HepG2 (cell line): Measurements from ENCODE around the gene CAPN9. TPM values are rescaled to one million over a fixed set of nuclear protein-coding genes. Genes with fewer than 3 reads are reported as not detected.

ENCODE experiments used
- ATAC-seq: fragments of 200-7000 bp; cut with Tn5 transposase; 3 replicates; pipeline ENCODE4 v1.9.1; 2020; ENCODE audit warnings: mild to moderate bottlenecking, moderate library complexity
- BruUV-seq: library from RNA; stranded (reverse); fragments of 400-500 nt; replicated peaks from 2 replicates; lab custom pipeline; 2021; lab: Mats Ljungman, UMichigan
- CTCF ChIA-PET: fragments of 300-600 bp; formaldehyde crosslinking; extraction: SDS; loops from one replicate; lab custom pipeline; 2021; ENCODE audit warnings: low total read pairs, inconsistent platforms, low intra/inter-chr PET ratio; lab: Yijun Ruan, JAX
- POLR2A ChIA-PET: fragments of 350-600 bp; sonication (Branson Sonifier 250); formaldehyde crosslinking; loops from one replicate; lab custom pipeline; 2020; ENCODE audit warnings: antibody characterized with exemption, inconsistent platforms; lab: Yijun Ruan, JAX
- DNase-seq: peaks from one replicate; pipeline ENCODE4 v3.0.0-alpha.2; 2015; ENCODE audit warnings: low spot score
- FAIRE-seq: peaks from 3 replicates; lab custom pipeline; 2011; peaks lifted over from hg19 to GRCh38; lab: Jason Lieb, UNC
- H2AFZ ChIP-seq: one replicate; pipeline ENCODE4 v1.6.1; 2011; ENCODE audit warnings: low read length, inconsistent platforms
- H3K27ac ChIP-seq: fragments of 300-600 bp; 3 replicates; pipeline ENCODE4 v1.8.0; 2011; ENCODE audit warnings: mixed run types, mild to moderate bottlenecking, mixed read lengths, low read length, inconsistent platforms; ENCODE audit not compliant: insufficient read depth; ENCODE audit errors: extremely low read length
- H3K27me3 ChIP-seq, 2 experiments: fragments of 200-600 bp in 1 of 2; 2 replicates in 1 of 2; 3 replicates in 1 of 2; pipeline versions ENCODE4 v1.6.0 to v1.8.0; 2011; ENCODE audit warnings: low read length in 2 of 2, mild to moderate bottlenecking in 2 of 2, moderate library complexity in 2 of 2, inconsistent platforms in 1 of 2; ENCODE audit not compliant: insufficient read depth in 2 of 2, control insufficient read depth in 1 of 2
- H3K36me3 ChIP-seq, 2 experiments: fragments of 200-600 bp in 1 of 2; replicated peaks in 1 of 2; 2 replicates in 1 of 2; 3 replicates in 1 of 2; pipeline versions ENCODE4 v1.5.1 to v1.8.0; 2011; ENCODE audit warnings: low read length in 2 of 2, inconsistent platforms in 1 of 2; ENCODE audit not compliant: insufficient read depth in 2 of 2, control insufficient read depth in 1 of 2
- H3K4me1 ChIP-seq: 2 replicates; pipeline ENCODE4 v1.5.1; 2012; ENCODE audit warnings: low read length, inconsistent platforms; ENCODE audit not compliant: insufficient read depth
- H3K4me2 ChIP-seq: 2 replicates; pipeline ENCODE4 v1.6.0; 2011; ENCODE audit warnings: low read depth, low read length, inconsistent platforms
- H3K4me3 ChIP-seq, 3 experiments: fragments of 200-600 bp in 1 of 3; sonication (generic), shearing (Covaris generic) in 1 of 3; replicated peaks in 1 of 3; 2 replicates each; pipeline ENCODE4 v1.5.1; 2011 to 2016; ENCODE audit warnings: low read length in 3 of 3, inconsistent platforms in 2 of 3, low read depth in 2 of 3, mild to moderate bottlenecking in 2 of 3, control low read depth in 1 of 3, mixed read lengths in 1 of 3; ENCODE audit not compliant: insufficient read depth in 1 of 3
- H3K79me2 ChIP-seq: one replicate; pipeline ENCODE4 v1.6.1; 2011; ENCODE audit warnings: low read length, inconsistent platforms; ENCODE audit not compliant: insufficient read depth
- H3K9ac ChIP-seq: 2 replicates; pipeline ENCODE4 v1.6.0; 2011; ENCODE audit warnings: mild to moderate bottlenecking, low read depth, low read length, inconsistent platforms; ENCODE audit not compliant: insufficient read depth
- H3K9me3 ChIP-seq: 2 replicates; pipeline ENCODE4 v1.5.1; 2012; ENCODE audit warnings: mild to moderate bottlenecking, low read length
- H4K20me1 ChIP-seq: 2 replicates; pipeline ENCODE4 v1.6.0; 2011; ENCODE audit warnings: inconsistent platforms, mild to moderate bottlenecking, low read length, moderate library complexity; ENCODE audit not compliant: insufficient read depth
- GATA4 ChIP-seq: sonication (generic); IDR thresholded peaks from 2 replicates; pipeline ENCODE4 v1.6.1; 2016; ENCODE audit warnings: antibody characterized with exemption, low read depth, borderline replicate concordance
- IRX3 ChIP-seq: sonication (generic); formaldehyde crosslinking; IDR thresholded peaks from 2 replicates; pipeline ENCODE4 v1.8.1; 2023; ENCODE audit warnings: mild to moderate bottlenecking, low read depth, missing genetic modification reagents, borderline replicate concordance
- RFX5 ChIP-seq: IDR thresholded peaks from 2 replicates; pipeline ENCODE4 v1.6.1; 2011; ENCODE audit warnings: low read depth, low read length, improper control_type of control experiment
- SOX13 ChIP-seq, 3 experiments: fragments of 450-650 bp in 1 of 3; sonication (generic) in 1 of 3; formaldehyde crosslinking in 1 of 3; IDR thresholded peaks in 2 of 3; conservative IDR thresholded peaks in 1 of 3; 2 replicates each; pipeline versions ENCODE4 v1.5.0 to v1.6.1; 2016 to 2020; ENCODE audit warnings: antibody characterized with exemption in 1 of 3, mild to moderate bottlenecking in 1 of 3, missing compliant biosample characterization in 1 of 3, missing genetic modification reagents in 1 of 3, moderate library complexity in 1 of 3
- STAT6 ChIP-seq: sonication (generic); formaldehyde crosslinking; IDR thresholded peaks from 2 replicates; pipeline ENCODE4 v1.4.0; 2020; ENCODE audit warnings: missing genetic modification reagents, mild to moderate bottlenecking, borderline replicate concordance
- TCF7 ChIP-seq: sonication (generic); IDR thresholded peaks from 2 replicates; pipeline ENCODE4 v1.6.1; 2016; ENCODE audit warnings: antibody characterized with exemption, low read depth
- XRCC5 ChIP-seq: fragments of 200-400 bp; formaldehyde crosslinking; optimal IDR thresholded peaks from 2 replicates; pipeline ENCODE3; 2017; ENCODE audit warnings: mild to moderate bottlenecking, low read length
- ZNF468 ChIP-seq: sonication (generic); formaldehyde crosslinking; IDR thresholded peaks from 2 replicates; pipeline ENCODE4 v1.8.0; 2022; ENCODE audit warnings: mild to moderate bottlenecking, moderate library complexity, missing genetic modification reagents
- WGBS: methylation state at CpG from one replicate; pipeline ENCODE4 v1.1.6; 2017; ENCODE audit warnings: low lambda C conversion rate; 5-methylcytosine and 5-hydroxymethylcytosine counted together
- in situ Hi-C: cut with HindIII; loops from 2 replicates; pipeline ENCODE4 v1.10.0; 2017; ENCODE audit warnings: low pct_unique_long_range_greater_than_20kb; ENCODE audit not compliant: extremely low pct_ligation_motif_present
- intact Hi-C: fragments of 100-400 bp; cut with micrococcal nuclease; formaldehyde crosslinking; loops from one replicate; pipeline ENCODE4 v1.10.0; 2022; ENCODE audit not compliant: unreplicated experiment
- polyA plus RNA-seq, 8 experiments: library from polyadenylated mRNA; depleted of rRNA in 3 of 8; stranded (reverse) in 7 of 8; unstranded in 1 of 8; fragments of >200 nt; fragmentation: Illumina TruSeq in 4 of 8; extraction: Trizol in 4 of 8; gene quantifications; 2 replicates each; pipeline versions ENCODE4 v1.2.1 to v1.2.3, GENCODE V29; 2011 to 2016; ENCODE audit warnings: low read depth in 4 of 8, missing spikeins in 1 of 8, mixed read lengths in 1 of 8; ENCODE audit not compliant: insufficient read depth in 1 of 8
- total RNA-seq, 5 experiments: library from RNA; depleted of rRNA; stranded (reverse); fragments of >200 nt; fragmentation: Illumina TruSeq; extraction: Trizol; gene quantifications; 2 replicates each; pipeline ENCODE4 v1.2.3, GENCODE V29; 2016; ENCODE audit warnings: low read depth in 1 of 5

CAPN9 gene
- total and polyA plus RNA-seq, 2 of the 13 experiments (the other 11 are each of a cell fraction or from before 2014, with no cell fraction given) = 0.04 to 0.31 TPM

- no peak for TF ChIP-seq ZNF468 (CRISPR knock-in tag)
- TF ChIP-seq XRCC5 = no peak
- TF ChIP-seq TCF7 = no peak
- peak; percentile 68 for TF ChIP-seq RFX5
- no peak for TF ChIP-seq STAT6 (CRISPR knock-in tag)
- TF ChIP-seq SOX13 (IDR thresholded peaks at IDR 0.05) = no peak
- TF ChIP-seq SOX13 (CRISPR knock-in tag; conservative IDR thresholded peaks at IDR 0.05 in 1 of 2, IDR thresholded peaks at IDR 0.05 in 1 of 2) = peak in 1 of 2 experiments; percentile 19; a peak in 1 of 4 replicates
- no peak for TF ChIP-seq GATA4
- no peak for TF ChIP-seq IRX3
- Histone ChIP-seq H3K9ac (no peak overlapping the region), H3K4me3 (no peak overlapping the region), H4K20me1 (no peaks in the 10 kb centered on the region), H3K4me1 (peaks cover 56% of the 10 kb centered on the region), H2AFZ (no peak overlapping the region), H3K27ac (peak overlapping the region; percentile 23), H3K27me3 (peaks cover 0 to 3% of the 10 kb centered on the region in 2 experiments; a peak in 2 of 5 replicates), H3K36me3 (no peaks in the 10 kb centered on the region), H3K4me2 (peak overlapping the region; percentile 46; the same call in 1 of the 2 replicates), H3K79me2 (no peaks in the 10 kb centered on the region), H3K9me3 (no peaks in the 10 kb centered on the region)
- WGBS = 34% methylated on average over 3 of the region's 3 CpGs
- CTCF ChIA-PET = no interaction called here
- no TSS peak for BruUV-seq
- FAIRE-seq (no peak), ATAC-seq (no peak), DNase-seq (no peak)
- intact Hi-C loops (no loop called here), in situ Hi-C loops (loop anchor here (25.0 kb wide), 1 partner anchor 426 kb away; no protein-coding TSS in a partner anchor)
- POLR2A ChIA-PET = no interaction called here
Observed at GRCh38 chr1:230786385-230786753, 39.2 kb downstream of the CAPN9 start.
